RPMI8226 (cell line): ENCODE measurements around the gene TMEM238.
"Not testable (repeated sequence)": the region's sequence is repeated elsewhere in the genome, so short reads cannot be mapped to it uniquely, and the experiment has no call there.

Source experiments
- DNase-seq: peaks from one replicate; pipeline ENCODE4 v3.0.0-alpha.2; 2015

TMEM238 gene

GRCh38 chr19:55384131-55384919, at the start of gene TMEM238:
Gene TMEM238 (minus strand): TSS chr19:55384292. CDS start chr19:55384259, 33 bp downstream.
- DNase-seq = peak; percentile 74

DNA sequence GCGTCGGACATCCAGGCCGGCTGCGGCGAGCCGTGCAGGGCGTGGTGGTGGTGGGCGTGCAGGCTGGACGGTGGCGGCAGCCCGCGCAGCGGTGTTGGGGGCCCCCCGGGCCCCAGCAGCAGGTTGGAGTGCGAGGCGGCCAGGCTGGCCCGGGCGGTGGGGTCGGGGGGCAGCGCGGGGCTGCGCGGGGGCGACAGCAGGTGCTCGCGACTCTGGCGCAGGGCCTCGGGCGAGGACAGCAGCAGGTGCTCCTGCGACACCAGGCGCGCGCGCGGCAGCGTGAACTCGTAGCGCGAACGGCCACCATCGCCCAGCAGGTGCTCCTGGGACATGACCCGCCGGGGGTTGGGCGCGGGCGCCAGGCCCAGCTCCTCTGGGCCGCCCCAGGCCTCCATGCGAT, 49.2 kb upstream of the TMEM238 start:
- no peak for DNase-seq

GRCh38 chr19:55432241-55432959, 48.3 kb upstream of the TMEM238 start:
- DNase-seq = no peak

GRCh38 chr19:55431183-55431582, 47.1 kb upstream of the TMEM238 start:
- DNase-seq = no peak

DNA sequence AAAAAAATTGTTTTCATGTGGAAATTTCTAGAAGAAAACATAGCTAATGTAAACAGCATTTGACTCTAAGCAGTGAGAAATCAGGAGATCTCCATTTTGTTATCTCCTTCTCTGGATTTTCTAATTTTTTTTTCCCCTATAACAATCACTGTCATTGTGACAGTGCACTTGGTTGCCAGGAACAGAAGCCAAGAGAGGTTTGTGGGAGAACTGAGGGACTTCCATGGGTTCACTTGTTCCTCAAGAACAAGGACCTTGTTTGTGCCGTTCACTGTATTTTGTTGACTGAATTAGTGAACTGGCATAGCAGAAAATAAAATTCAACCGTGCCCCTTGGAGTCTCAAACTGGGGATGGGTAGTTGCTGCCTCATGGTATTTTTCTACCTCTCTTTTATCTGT, 42.0 kb upstream of the TMEM238 start:
- DNase-seq = no peak

DNA sequence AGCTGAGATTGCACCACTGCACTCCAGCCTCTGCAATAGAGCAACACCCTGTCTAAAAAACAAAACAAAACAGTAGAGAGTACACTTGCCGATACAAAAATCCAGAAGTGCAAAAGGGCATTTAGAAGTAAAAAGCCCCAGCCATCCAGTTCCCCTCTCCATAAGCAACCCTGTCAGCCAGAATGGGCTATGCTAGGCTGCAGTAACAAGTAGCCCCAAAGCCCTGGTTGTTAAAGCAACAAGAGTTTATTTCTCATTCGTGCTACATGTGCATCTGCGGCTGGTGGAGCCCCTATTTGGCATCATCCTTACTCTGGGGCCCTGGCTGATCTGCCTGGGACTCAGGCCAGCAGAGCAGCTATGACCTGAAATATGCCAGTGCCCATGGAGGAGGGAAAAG, 40.4 kb upstream of the TMEM238 start:
- no peak for DNase-seq

DNA sequence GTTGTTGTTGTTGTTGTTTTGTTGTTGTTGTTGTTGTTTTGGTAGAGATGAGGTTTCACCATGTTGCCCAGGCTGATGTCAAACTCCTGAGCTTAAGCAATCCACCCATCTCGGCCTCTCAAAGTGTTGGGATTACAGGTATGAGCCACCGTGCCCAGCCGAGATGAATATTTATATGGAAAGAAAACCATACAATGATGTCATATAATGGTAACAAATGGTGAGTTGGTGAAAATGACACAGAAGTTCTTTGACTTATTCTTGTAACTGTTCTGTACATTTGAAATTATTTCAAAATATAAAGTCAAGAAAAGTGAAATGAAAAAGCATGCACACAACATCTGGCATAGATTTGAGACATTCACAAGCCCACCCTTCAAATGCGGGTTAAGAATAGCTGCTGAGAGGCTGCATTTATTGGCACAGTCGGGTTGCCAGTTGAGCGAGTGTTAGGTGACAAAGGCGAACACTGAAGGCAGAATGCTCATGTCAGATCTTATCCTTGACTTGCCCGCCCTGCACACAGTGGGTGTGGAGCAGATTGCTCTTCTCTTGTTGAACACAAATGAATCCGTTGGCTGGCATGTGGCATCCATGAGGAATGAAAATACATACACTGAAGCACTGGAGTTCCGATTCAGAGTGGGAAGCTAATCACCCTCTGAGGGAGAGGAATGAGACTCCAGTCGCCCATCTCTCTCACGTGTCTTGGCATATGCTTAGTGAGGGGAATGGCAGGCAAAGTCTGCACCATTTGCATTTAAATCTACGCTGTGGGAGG, 39.3 kb upstream of the TMEM238 start:
- DNase-seq = no peak

- peak; percentile 53 for DNase-seq
These were observed 37.2 kb upstream of the TMEM238 start for GRCh38 chr19:55421281-55421680.

GRCh38 chr19:55419624-55420236, 35.6 kb upstream of the TMEM238 start:
- no peak for DNase-seq

GRCh38 chr19:55419103-55419502, 35.0 kb upstream of the TMEM238 start:
- DNase-seq = peak; percentile 51

DNA sequence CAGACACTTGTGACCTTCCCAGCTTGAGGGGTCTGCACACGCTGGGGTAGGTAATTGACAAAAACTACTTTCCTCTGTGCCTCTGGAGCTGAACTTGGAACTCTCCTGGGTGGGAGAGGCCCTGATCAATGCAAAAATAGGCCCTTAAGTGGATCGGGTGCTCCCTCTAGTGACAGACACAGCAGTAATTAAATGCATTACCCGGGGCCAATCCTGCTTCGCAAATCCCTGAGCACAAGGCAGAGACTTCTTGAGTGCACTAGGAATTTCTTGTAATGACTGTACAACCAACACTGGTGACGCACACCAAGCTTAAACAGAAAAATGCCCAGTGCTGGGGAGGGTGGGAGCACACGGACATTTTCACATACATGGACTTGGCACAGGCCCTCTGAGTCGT, 34.1 kb upstream of the TMEM238 start:
- DNase-seq = peak; percentile 65

GRCh38 chr19:55410168-55410567, 26.1 kb upstream of the TMEM238 start:
- no peak for DNase-seq

GRCh38 chr19:55409179-55409578, 25.1 kb upstream of the TMEM238 start:
- DNase-seq = not testable (repeated sequence)

DNA sequence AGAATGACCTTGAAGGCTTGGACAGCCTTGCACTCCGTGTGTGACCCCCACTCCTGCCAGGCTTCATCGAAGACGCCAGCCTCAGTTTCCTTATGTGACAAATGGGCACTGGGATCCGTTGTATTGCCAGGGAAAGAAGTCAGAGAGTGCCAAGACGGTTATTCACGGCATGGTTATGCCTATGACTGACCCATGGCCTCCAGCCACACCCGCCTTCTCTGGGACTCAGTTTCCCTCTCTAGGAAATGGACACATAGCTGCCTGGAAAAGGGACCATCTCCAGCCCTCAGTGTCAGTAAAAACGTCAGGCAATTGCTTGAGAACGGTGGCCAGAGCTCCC, 24.4 kb upstream of the TMEM238 start:
- DNase-seq = no peak

DNA sequence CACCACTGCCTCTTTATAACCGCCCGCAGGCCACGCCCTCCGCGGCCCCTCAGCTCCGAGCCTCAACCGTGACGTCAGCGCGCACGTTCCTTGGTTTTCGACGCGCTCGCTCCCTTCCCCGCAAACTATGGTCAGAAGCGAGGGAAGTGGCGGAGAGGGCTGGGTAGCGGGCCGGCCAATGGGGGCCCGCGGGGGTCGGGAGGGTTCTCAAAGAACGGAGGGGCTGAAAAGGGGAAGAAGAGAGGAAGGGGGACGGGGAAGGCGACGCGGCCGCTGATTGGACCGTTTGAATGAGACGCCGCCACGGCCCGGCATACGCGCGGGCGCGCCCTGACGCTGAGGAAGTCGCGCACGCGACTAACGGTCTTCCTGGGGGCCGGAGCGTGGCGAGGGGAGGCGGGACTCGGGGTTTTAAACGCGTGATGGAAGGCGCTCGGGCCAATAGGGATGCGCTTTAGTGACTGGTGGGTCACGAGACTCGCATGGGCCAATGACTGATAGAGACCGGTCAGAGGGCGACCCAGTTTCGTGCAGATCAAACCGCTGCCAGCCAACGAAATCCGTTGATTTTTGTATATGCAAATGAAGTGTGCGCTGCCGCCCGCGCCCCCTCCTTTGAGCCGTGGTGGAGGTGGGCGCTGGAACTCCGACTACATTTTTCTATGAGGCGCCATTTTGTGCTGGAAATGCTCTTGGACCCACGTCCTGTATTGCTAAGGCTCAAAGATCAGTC, 23.9 kb upstream of the TMEM238 start:
- DNase-seq = peak; percentile 98

- DNase-seq = not testable (repeated sequence)
These were observed 23.4 kb upstream of the TMEM238 start, which contains the start of gene UBE2S for GRCh38 chr19:55407550-55407799. Gene UBE2S (minus strand): TSS chr19:55407788. CDS start chr19:55407589, 199 bp downstream.

DNA sequence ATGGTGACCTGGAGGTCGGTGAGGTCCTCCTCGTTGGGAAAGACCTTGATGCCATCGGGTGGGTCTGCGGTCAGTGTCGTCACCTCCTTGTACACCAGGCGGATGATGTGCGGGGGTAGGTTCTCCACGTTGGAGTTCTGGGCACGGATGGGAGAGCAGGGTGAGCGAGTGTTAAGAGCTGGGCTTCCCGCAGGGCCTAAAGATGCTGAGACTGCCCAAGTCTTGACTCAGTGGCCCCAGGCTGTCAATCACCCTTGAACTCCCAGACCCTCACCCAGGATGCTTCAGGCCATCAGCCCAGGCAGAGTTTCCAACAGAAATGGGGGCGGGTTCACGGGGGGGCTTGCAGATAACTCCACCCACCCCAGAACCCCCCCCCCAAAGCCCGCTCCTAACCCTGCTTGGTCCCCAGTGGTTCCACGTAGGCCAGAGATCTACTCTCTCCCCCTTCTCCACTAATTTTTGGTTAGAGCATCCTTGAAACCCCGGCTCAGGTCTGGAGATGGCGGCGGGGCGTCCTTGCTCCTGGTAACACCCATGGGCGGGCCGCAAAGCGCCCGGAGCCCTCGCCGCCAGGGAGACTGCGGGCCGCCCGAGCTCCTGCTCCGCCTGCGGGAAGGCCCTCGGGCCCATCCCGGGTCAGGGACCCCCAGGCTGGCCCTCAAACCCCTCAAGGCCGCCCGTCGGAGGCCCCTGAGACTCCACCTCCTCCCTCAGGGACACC, 22.9 kb upstream of the TMEM238 start:
- DNase-seq = peak; percentile 38

- no peak for DNase-seq
These were observed 22.2 kb upstream of the TMEM238 start for GRCh38 chr19:55406091-55406825.

DNA sequence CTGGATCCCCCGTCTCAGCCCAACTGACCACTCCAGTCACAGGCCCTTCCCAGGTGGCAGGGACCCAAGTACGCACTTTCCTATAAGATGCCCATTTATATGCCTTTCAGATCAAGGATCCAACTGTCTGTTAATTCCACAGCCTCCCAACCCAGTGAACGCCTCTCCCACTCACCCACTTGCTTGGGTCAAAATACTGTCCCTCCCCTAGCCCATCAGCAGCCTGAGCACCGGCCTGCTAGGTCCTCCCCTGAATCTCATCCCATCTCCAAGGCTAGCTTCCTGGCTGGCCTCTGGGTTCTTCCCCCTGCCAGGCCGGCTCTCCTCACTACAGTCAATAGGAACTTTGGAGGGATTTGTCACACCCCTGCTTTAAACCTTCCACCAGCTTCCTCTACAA, 21.5 kb upstream of the TMEM238 start:
- DNase-seq = no peak

DNA sequence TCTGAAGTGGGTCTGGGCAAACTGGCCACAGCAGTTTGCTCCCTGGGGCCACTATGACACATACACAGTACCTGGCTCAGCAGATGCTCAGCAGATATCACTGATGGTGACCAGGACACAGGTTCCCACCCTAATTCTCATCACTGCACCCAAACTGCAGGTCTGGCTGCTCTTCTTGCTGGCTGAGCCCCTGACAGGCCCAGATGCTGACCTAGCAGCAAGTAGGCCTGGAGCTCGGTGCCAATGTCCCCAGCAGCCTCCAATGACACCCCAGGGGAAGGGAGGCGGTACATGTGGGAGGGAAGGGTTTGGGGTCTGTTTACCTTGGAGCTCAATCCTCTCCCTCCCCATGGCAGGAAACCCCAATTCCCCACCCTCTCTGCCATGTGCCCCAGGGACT, 18.4 kb upstream of the TMEM238 start:
- DNase-seq = no peak

DNA sequence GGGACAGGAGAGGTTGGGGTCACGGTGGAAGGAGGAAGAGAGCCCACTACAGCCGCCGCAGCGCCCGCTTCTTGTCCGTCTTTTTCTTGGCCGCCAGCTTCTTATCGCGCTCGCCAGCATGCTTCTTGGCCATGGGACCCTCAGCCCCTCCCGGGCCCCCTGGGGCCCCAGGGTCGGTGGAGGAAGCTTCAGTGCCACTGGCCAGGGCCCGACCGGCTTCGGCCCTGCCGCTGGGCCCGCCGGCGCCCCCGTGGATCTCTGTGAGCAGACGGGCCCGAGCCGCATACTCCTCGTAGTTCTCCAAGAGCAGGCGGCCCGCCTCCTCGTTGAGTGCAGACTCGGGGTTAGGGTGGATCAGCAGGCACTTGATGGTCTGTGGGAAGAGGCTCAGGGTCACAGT, 17.3 kb upstream of the TMEM238 start:
- not testable (repeated sequence) for DNase-seq
